ENCODE measurements around the gene PDE2A.

The PDE2A gene

GRCh38 chr11:72673943-72674828, at the start of gene PDE2A:
Gene PDE2A, minus strand, starts transcription at chr11:72674422. Its CDS starts 215 bp downstream, at chr11:72674207.
- no peak for DNase-seq

- DNase-seq = no peak
These were observed 49.3 kb upstream of the PDE2A start for GRCh38 chr11:72723508-72723907.

GRCh38 chr11:72722050-72722748, 48.0 kb upstream of the PDE2A start:
- DNase-seq = peak; percentile 88

GRCh38 chr11:72721689-72722049, 47.4 kb upstream of the PDE2A start:
- peak; percentile 55 for DNase-seq

- DNase-seq = no peak
These were observed 47.1 kb upstream of the PDE2A start for GRCh38 chr11:72721276-72721675.

GRCh38 chr11:72720784-72721183, 46.6 kb upstream of the PDE2A start:
- no peak for DNase-seq

GRCh38 chr11:72720047-72720446, 45.8 kb upstream of the PDE2A start:
- no peak for DNase-seq

GRCh38 chr11:72719551-72719950, 45.3 kb upstream of the PDE2A start:
- no peak for DNase-seq

- DNase-seq = no peak
These were observed 44.9 kb upstream of the PDE2A start for GRCh38 chr11:72719144-72719543.

- no peak for DNase-seq
These were observed 43.9 kb upstream of the PDE2A start for GRCh38 chr11:72718101-72718501.

- no peak for DNase-seq
These were observed 42.7 kb upstream of the PDE2A start for GRCh38 chr11:72716788-72717435.

GRCh38 chr11:72716290-72716689, 42.1 kb upstream of the PDE2A start:
- DNase-seq = no peak

- no peak for DNase-seq
These were observed 38.6 kb upstream of the PDE2A start for GRCh38 chr11:72712841-72713240.

- no peak for DNase-seq
These were observed 38.0 kb upstream of the PDE2A start for GRCh38 chr11:72712168-72712751.

- DNase-seq = no peak
These were observed 36.9 kb upstream of the PDE2A start for GRCh38 chr11:72711141-72711540.

GRCh38 chr11:72710278-72710677, 36.1 kb upstream of the PDE2A start:
- no peak for DNase-seq

GRCh38 chr11:72709478-72710238, 35.4 kb upstream of the PDE2A start:
- no peak for DNase-seq

GRCh38 chr11:72707032-72707431, 32.8 kb upstream of the PDE2A start:
- no peak for DNase-seq

GRCh38 chr11:72706579-72706978, 32.4 kb upstream of the PDE2A start:
- no peak for DNase-seq

- DNase-seq = no peak
These were observed 31.5 kb upstream of the PDE2A start for GRCh38 chr11:72705442-72706365.

GRCh38 chr11:72704783-72705265, 30.6 kb upstream of the PDE2A start:
- no peak for DNase-seq
